Neural progenitor cell (in vitro differentiated cells): Measurements from ENCODE around the gene PEX5L. TPM values are rescaled to one million over a fixed set of nuclear protein-coding genes. Genes with fewer than 3 reads are reported as not detected.

Experiments
- DNase-seq: peaks from one replicate; pipeline ENCODE4 v3.0.0-alpha.2; 2016; ENCODE audit warnings: low spot score
- H2AFZ ChIP-seq: fragments of 200-600 bp; sonication (generic); replicated peaks from 2 replicates; pipeline ENCODE4 v1.6.1; 2016; ENCODE audit warnings: antibody characterized with exemption
- H3F3A ChIP-seq: fragments of 200-600 bp; sonication (generic); 2 replicates; pipeline ENCODE4 v1.6.1; 2016; ENCODE audit warnings: antibody characterized with exemption, low read depth
- H3K27ac ChIP-seq: fragments of 200-600 bp; sonication (generic); 2 replicates; pipeline ENCODE4 v1.5.1; 2016; ENCODE audit warnings: mild to moderate bottlenecking
- H3K27me3 ChIP-seq: fragments of 200-600 bp; sonication (generic); 2 replicates; pipeline ENCODE4 v1.6.1; 2016; ENCODE audit warnings: mild to moderate bottlenecking, moderate library complexity
- H3K36me3 ChIP-seq: fragments of 200-600 bp; sonication (generic); 2 replicates; pipeline ENCODE4 v1.5.1; 2016
- H3K4me1 ChIP-seq: fragments of 200-600 bp; sonication (generic); 2 replicates; pipeline ENCODE4 v1.6.1; 2016; ENCODE audit warnings: mixed run types
- H3K4me2 ChIP-seq: fragments of 200-600 bp; sonication (generic); 2 replicates; pipeline ENCODE4 v1.6.1; 2016
- H3K4me3 ChIP-seq: fragments of 200-600 bp; sonication (generic); 2 replicates; pipeline ENCODE4 v1.5.1; 2016
- H3K79me2 ChIP-seq: fragments of 200-600 bp; sonication (generic); 2 replicates; pipeline ENCODE4 v1.6.1; 2016; ENCODE audit warnings: low read depth
- H3K9ac ChIP-seq: fragments of 200-600 bp; sonication (generic); 2 replicates; pipeline ENCODE4 v1.6.1; 2016
- H3K9me3 ChIP-seq: fragments of 200-600 bp; sonication (generic); 2 replicates; pipeline ENCODE4 v1.5.1; 2016; ENCODE audit warnings: low read depth
- H4K20me1 ChIP-seq: fragments of 200-600 bp; sonication (generic); 2 replicates; pipeline ENCODE4 v1.6.1; 2016; ENCODE audit warnings: low read depth
- H3K27ac Mint-ChIP-seq: 3 replicates; pipeline ENCODE4 v1.8.0; 2021; ENCODE audit warnings: mixed read lengths
- H3K27me3 Mint-ChIP-seq: 2 replicates; pipeline ENCODE4 v1.8.0; 2022; ENCODE audit warnings: low read depth, mild to moderate bottlenecking, inconsistent platforms, moderate library complexity, mixed read lengths; ENCODE audit not compliant: insufficient read depth
- H3K36me3 Mint-ChIP-seq: 3 replicates; pipeline ENCODE4 v1.8.0; 2021; ENCODE audit warnings: mixed read lengths
- H3K4me1 Mint-ChIP-seq: 3 replicates; pipeline ENCODE4 v1.8.0; 2021; ENCODE audit warnings: mixed read lengths
- H3K4me3 Mint-ChIP-seq: 3 replicates; pipeline ENCODE4 v1.8.0; 2021; ENCODE audit warnings: mild to moderate bottlenecking, moderate library complexity, mixed read lengths
- H3K9me3 Mint-ChIP-seq: 3 replicates; pipeline ENCODE4 v1.8.0; 2020; ENCODE audit warnings: mixed read lengths
- CTCF ChIP-seq: fragments of 200-600 bp; sonication (generic); IDR thresholded peaks from 2 replicates; pipeline ENCODE4 v1.5.1; 2017; ENCODE audit warnings: antibody characterized with exemption, mild to moderate bottlenecking
- EZH2 ChIP-seq: fragments of 200-600 bp; sonication (generic); IDR thresholded peaks from 2 replicates; pipeline ENCODE4 v1.6.1; 2017; ENCODE audit warnings: antibody characterized with exemption, mild to moderate bottlenecking, moderate library complexity
- EZH2phosphoT487 ChIP-seq: fragments of 200-600 bp; sonication (generic); IDR thresholded peaks from 2 replicates; pipeline ENCODE4 v1.6.1; 2017; ENCODE audit warnings: antibody characterized with exemption
- total RNA-seq: library from RNA; depleted of rRNA; stranded (reverse); fragments of >200 nt; gene quantifications from 2 replicates; pipeline ENCODE4 v1.2.3, GENCODE V29; 2015; ENCODE audit warnings: low replicate concordance

PEX5L gene
- total RNA-seq, 1 donor from 2014 or later = 0.90 TPM

GRCh38 chr3:179957264-179957845 lies 79.4 kb downstream of the PEX5L start:
- Histone ChIP-seq H3K36me3 (no peaks in the 10 kb centered on the region), H3K27me3 (no peaks in the 10 kb centered on the region), H3K4me2 (no peak overlapping the region), H3K27ac (no peak overlapping the region), H2AFZ (no peak overlapping the region), H3K9ac (no peak overlapping the region), H3F3A (no peaks in the 10 kb centered on the region), H3K9me3 (no peaks in the 10 kb centered on the region), H4K20me1 (no peaks in the 10 kb centered on the region), H3K4me1 (no peaks in the 10 kb centered on the region), H3K4me3 (no peak overlapping the region), H3K79me2 (no peaks in the 10 kb centered on the region)
- H3K4me3 Mint-ChIP-seq = no peak overlapping the region
- no peak for DNase-seq
- H3K27ac Mint-ChIP-seq = no peak overlapping the region
- H3K27me3 Mint-ChIP-seq = no peaks in the 10 kb centered on the region
- no peaks in the 10 kb centered on the region for H3K36me3 Mint-ChIP-seq
- no peaks in the 10 kb centered on the region for H3K9me3 Mint-ChIP-seq
- TF ChIP-seq EZH2 (no peak), EZH2phosphoT487 (no peak), CTCF (no peak)
- peaks cover 7% of the 10 kb centered on the region for H3K4me1 Mint-ChIP-seq

GRCh38 chr3:179956416-179956830 lies 80.3 kb downstream of the PEX5L start:
- H4K20me1 ChIP-seq = no peaks in the 10 kb centered on the region
- no peak for TF ChIP-seq EZH2phosphoT487
- TF ChIP-seq EZH2 = no peak
- TF ChIP-seq CTCF = no peak
- no peak overlapping the region for H3K4me2 ChIP-seq
- H3K79me2 ChIP-seq = no peaks in the 10 kb centered on the region
- no peak overlapping the region for H3K4me3 Mint-ChIP-seq
- no peaks in the 10 kb centered on the region for H3K27me3 Mint-ChIP-seq
- H3K36me3 ChIP-seq = no peaks in the 10 kb centered on the region
- H3K27ac Mint-ChIP-seq = no peak overlapping the region
- no peaks in the 10 kb centered on the region for H3F3A ChIP-seq
- H3K27me3 ChIP-seq = no peaks in the 10 kb centered on the region
- no peaks in the 10 kb centered on the region for H3K4me1 ChIP-seq
- peaks cover 5% of the 10 kb centered on the region for H3K4me1 Mint-ChIP-seq
- H3K9me3 ChIP-seq = no peaks in the 10 kb centered on the region
- H2AFZ ChIP-seq = no peak overlapping the region
- no peaks in the 10 kb centered on the region for H3K36me3 Mint-ChIP-seq
- H3K9ac ChIP-seq = no peak overlapping the region
- H3K27ac ChIP-seq = no peak overlapping the region
- H3K9me3 Mint-ChIP-seq = no peaks in the 10 kb centered on the region
- no peak overlapping the region for H3K4me3 ChIP-seq
- DNase-seq = no peak

GRCh38 chr3:179955809-179956208 lies 80.9 kb downstream of the PEX5L start:
- no peaks in the 10 kb centered on the region for H3K36me3 Mint-ChIP-seq
- Histone ChIP-seq H3K27me3 (no peaks in the 10 kb centered on the region), H3K4me3 (no peak overlapping the region), H3K9ac (no peak overlapping the region), H3K4me1 (no peaks in the 10 kb centered on the region), H3K27ac (no peak overlapping the region), H2AFZ (no peak overlapping the region), H3K4me2 (no peak overlapping the region), H3K36me3 (no peaks in the 10 kb centered on the region), H3K79me2 (no peaks in the 10 kb centered on the region), H3K9me3 (no peaks in the 10 kb centered on the region), H4K20me1 (no peaks in the 10 kb centered on the region), H3F3A (no peaks in the 10 kb centered on the region)
- H3K4me1 Mint-ChIP-seq = no peaks in the 10 kb centered on the region
- H3K9me3 Mint-ChIP-seq = no peaks in the 10 kb centered on the region
- no peak for DNase-seq
- no peak overlapping the region for H3K4me3 Mint-ChIP-seq
- H3K27ac Mint-ChIP-seq = no peak overlapping the region
- H3K27me3 Mint-ChIP-seq = no peaks in the 10 kb centered on the region
- no peak for TF ChIP-seq CTCF
- TF ChIP-seq EZH2 = no peak
